Thoracic aorta (tissue), 2 donors: ENCODE data around the gene ZFP62. TPM values are rescaled to one million over a fixed set of nuclear protein-coding genes. Genes with fewer than 3 reads are reported as not detected.

Experiments
- ATAC-seq: fragments of 150-250 bp; one replicate; pipeline ENCODE4 v1.8.0; 2017; ENCODE audit warnings: low read depth; ENCODE audit not compliant: insufficient number of reproducible peaks, low FRiP score
- DNase-seq: peaks from one replicate; pipeline ENCODE4 v3.0.0-alpha.2; 2020; ENCODE audit warnings: low spot score
- H3K27ac ChIP-seq, 2 donors: fragments of 200-600 bp; sonication (generic); 1 replicate in 1 of 2; 2 replicates in 1 of 2; pipeline ENCODE4 v1.5.1; 2016; ENCODE audit warnings: mild to moderate bottlenecking in 2 of 2, moderate library complexity in 2 of 2
- H3K27me3 ChIP-seq: fragments of 200-600 bp; sonication (generic); replicated peaks from 2 replicates; pipeline ENCODE4 v1.6.0; 2016; ENCODE audit warnings: mild to moderate bottlenecking; ENCODE audit not compliant: insufficient read depth
- H3K36me3 ChIP-seq: fragments of 200-600 bp; sonication (generic); one replicate; pipeline ENCODE4 v1.5.1; 2016
- H3K4me1 ChIP-seq, 2 donors: fragments of 200-600 bp; sonication (generic); 1 replicate in 1 of 2; 2 replicates in 1 of 2; pipeline versions ENCODE4 v1.5.1 to v1.6.0; 2016; ENCODE audit warnings: low read depth in 2 of 2, mild to moderate bottlenecking in 1 of 2; ENCODE audit not compliant: control insufficient read depth in 1 of 2
- H3K4me3 ChIP-seq: fragments of 200-600 bp; sonication (generic); 2 replicates; pipeline ENCODE4 v1.5.1; 2016; ENCODE audit warnings: mild to moderate bottlenecking
- H3K9me3 ChIP-seq: fragments of 200-600 bp; sonication (generic); 2 replicates; pipeline ENCODE4 v1.5.1; 2016
- total RNA-seq, 2 donors: library from RNA; depleted of rRNA; stranded (reverse); fragments of >200 nt; gene quantifications; one replicate each; pipeline versions ENCODE4 v1.1.0 to v1.2.3, GENCODE V29; 2016
- TF ChIP-seq, protein P1 (sequence below): fragments of 200-600 bp; sonication (generic); IDR thresholded peaks from one replicate; pipeline ENCODE4 v1.5.1; 2019; ENCODE audit warnings: antibody characterized with exemption

ZFP62 gene
- total RNA-seq, 2 donors from 2014 or later: 12.2 to 19.0 TPM

DNA sequence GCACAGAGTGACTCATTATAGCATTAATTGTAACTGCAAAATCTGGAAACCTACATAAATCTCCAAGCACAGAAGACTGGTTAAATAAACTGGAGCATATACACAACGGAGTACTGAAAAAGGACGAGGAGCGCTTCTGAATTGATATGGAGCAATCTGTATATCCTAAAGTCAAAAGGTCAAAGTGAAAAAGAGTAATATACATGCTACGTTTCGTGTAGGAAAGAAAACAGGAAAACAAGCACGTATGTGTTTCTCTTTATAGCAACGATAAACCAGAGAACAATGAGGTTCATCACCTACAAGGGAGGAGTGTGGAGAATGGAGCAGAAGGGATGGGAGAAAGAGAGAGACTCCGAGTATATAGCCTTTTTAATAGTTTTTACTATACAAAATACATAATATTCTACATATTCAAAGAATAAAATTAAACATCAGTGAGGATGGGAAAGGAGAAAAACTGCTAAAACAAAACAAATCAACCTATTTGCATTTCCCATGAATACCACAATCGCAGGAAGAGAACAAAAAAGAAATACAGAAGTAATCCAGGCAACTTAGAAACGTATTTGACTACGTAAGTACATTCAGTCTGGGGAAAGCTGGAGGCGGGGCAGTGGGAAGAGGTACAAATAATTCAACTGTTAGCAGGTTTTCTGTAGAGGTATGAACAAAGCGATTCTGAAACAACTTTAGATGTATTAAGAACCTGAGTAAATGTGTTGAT, 7.8 kb downstream of the ZFP62 start:
- Histone ChIP-seq H3K36me3 (peaks cover 43% of the 10 kb centered on the region), H3K4me3 (no peak overlapping the region), H3K27me3 (no peaks in the 10 kb centered on the region), H3K4me1 (no peaks in the 10 kb centered on the region), H3K27ac (no peak overlapping the region), H3K9me3 (peaks cover 32% of the 10 kb centered on the region)
- TF ChIP-seq, protein P1, sequence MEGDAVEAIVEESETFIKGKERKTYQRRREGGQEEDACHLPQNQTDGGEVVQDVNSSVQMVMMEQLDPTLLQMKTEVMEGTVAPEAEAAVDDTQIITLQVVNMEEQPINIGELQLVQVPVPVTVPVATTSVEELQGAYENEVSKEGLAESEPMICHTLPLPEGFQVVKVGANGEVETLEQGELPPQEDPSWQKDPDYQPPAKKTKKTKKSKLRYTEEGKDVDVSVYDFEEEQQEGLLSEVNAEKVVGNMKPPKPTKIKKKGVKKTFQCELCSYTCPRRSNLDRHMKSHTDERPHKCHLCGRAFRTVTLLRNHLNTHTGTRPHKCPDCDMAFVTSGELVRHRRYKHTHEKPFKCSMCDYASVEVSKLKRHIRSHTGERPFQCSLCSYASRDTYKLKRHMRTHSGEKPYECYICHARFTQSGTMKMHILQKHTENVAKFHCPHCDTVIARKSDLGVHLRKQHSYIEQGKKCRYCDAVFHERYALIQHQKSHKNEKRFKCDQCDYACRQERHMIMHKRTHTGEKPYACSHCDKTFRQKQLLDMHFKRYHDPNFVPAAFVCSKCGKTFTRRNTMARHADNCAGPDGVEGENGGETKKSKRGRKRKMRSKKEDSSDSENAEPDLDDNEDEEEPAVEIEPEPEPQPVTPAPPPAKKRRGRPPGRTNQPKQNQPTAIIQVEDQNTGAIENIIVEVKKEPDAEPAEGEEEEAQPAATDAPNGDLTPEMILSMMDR: no peak
- no peak for ATAC-seq
- no peak for DNase-seq

DNA sequence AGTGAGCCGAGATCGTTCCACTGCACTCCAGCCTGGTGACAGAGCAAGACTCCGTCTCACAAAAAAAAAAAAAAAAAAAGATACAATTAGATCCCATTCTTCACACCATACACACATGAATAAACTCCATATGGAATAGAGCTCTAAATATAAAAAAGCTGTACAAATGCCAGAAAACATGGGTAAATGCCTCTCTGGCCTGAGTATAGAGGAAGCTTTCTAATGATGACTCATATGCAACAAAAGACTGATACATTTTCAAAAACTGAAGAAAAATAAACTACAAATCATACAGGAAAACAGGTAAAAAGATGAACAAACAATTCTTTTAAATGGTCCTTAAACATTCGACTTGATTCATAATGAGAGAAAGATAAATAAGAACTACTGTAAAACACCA, 8.6 kb downstream of the ZFP62 start:
- no peaks in the 10 kb centered on the region for H3K27me3 ChIP-seq
- no peaks in the 10 kb centered on the region for H3K4me1 ChIP-seq
- no peak overlapping the region for H3K27ac ChIP-seq
- no peak for DNase-seq
- TF ChIP-seq, protein P1: no peak
- peaks cover 44% of the 10 kb centered on the region for H3K36me3 ChIP-seq
- H3K9me3 ChIP-seq: peaks cover 33% of the 10 kb centered on the region
- no peak for ATAC-seq
- no peak overlapping the region for H3K4me3 ChIP-seq

DNA sequence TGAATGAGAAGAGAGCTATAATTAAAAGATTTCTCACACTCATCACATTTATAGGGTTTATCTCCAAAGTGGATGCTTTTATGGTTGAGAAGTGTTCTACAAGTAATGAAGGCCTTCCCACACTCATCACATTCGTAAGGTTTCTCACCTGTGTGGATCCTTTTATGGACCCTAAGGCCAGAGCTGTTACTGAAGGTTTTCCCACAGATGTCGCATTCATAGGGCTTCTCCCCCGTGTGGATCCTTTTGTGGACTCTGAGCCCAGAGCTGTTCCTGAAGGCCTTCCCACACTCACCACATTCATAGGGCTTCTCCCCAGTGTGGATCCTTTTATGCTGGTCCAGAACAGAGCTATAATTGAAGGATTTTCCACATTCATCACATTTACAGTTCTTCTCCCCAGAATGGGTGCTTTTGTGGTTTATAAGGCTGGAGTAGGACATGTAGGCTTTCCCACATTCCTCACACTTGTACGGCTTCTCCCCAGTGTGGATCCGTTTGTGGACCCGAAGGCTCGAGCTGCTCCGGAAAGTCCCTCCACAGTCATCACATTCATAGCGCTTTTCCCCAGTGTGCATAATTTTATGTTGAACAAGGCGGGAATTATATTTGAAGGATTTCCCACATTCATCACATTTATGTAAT, 10.5 kb downstream of the ZFP62 start:
- ATAC-seq: no peak
- H3K9me3 ChIP-seq: peaks cover 41% of the 10 kb centered on the region
- TF ChIP-seq, protein P1: no peak
- H3K27ac ChIP-seq: no peak overlapping the region
- no peaks in the 10 kb centered on the region for H3K27me3 ChIP-seq
- H3K4me3 ChIP-seq: no peak overlapping the region
- no peaks in the 10 kb centered on the region for H3K4me1 ChIP-seq
- no peak for DNase-seq
- peaks cover 43% of the 10 kb centered on the region for H3K36me3 ChIP-seq

DNA sequence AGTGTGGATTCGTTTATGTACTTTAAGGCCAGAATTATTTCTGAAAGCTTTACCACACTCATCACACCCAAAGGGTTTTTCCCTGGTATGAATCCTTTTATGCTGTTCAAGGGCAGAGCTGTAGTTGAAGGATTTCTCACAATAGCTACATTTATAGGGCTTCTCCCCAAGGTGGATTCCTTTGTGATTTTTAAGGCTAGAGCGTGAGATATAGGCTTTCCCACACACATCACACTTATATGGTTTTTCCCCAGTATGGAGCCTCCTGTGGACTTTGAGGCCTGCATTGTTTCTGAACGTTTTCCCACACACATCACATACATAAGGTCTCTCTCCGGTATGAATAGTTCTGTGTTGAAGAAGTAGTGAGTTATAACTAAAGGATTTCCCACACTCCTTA, 11.2 kb downstream of the ZFP62 start:
- H3K4me3 ChIP-seq: no peak overlapping the region

DNA sequence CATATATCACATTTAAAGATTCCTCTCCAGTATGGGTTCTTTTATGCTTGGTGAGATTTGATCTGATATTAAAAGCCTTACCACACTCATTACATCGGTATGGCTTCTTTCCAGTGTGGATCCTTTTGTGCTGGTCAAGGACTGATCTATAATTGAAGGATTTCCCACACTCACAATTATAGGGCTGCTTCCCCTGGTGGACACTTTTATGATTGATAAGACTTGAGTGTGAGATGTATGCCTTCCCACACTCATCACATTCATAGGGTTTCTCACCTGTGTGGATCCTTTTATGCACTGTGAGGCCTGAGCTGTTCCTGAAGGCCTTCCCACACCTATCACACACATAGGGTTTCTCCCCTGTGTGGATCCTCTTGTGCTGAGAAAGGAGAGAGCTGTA, 12.2 kb downstream of the ZFP62 start:
- Histone ChIP-seq H3K27ac (no peak overlapping the region), H3K4me3 (no peak overlapping the region), H3K36me3 (peaks cover 31% of the 10 kb centered on the region), H3K27me3 (no peaks in the 10 kb centered on the region), H3K4me1 (no peaks in the 10 kb centered on the region), H3K9me3 (peaks cover 38% of the 10 kb centered on the region)
- TF ChIP-seq, protein P1: no peak
- ATAC-seq: no peak
- DNase-seq: no peak

More for the DNA sequence above, 11.2 kb downstream of the ZFP62 start:
- TF ChIP-seq, protein P1: no peak
- peaks cover 41% of the 10 kb centered on the region for H3K9me3 ChIP-seq
- H3K36me3 ChIP-seq: peaks cover 36% of the 10 kb centered on the region
- H3K27me3 ChIP-seq: no peaks in the 10 kb centered on the region
- no peaks in the 10 kb centered on the region for H3K4me1 ChIP-seq
- no peak overlapping the region for H3K27ac ChIP-seq
- ATAC-seq (no peak), DNase-seq (no peak)
